Thyroid gland (tissue), 4 donors: ENCODE results near the gene LIMK2. TPM values are rescaled to one million over a fixed set of nuclear protein-coding genes. Genes with fewer than 3 reads are reported as not detected.

Source experiments
- DNase-seq, 2 donors: peaks; one replicate each; pipeline ENCODE4 v3.0.0-alpha.2; 2019
- H3K27ac ChIP-seq, 3 donors: fragments of 200-600 bp; sonication (generic); 1 replicate in 2 of 3; 2 replicates in 1 of 3; pipeline ENCODE4 v1.5.1; 2016 to 2019; ENCODE audit warnings: mild to moderate bottlenecking in 1 of 3, moderate library complexity in 1 of 3
- H3K27me3 ChIP-seq: fragments of 200-600 bp; sonication (generic); one replicate; pipeline ENCODE4 v1.5.1; 2019
- H3K36me3 ChIP-seq, 2 donors: fragments of 200-600 bp; sonication (generic); one replicate each; pipeline ENCODE4 v1.5.1; 2016 to 2019
- H3K4me1 ChIP-seq, 2 donors: fragments of 200-600 bp; sonication (generic); one replicate each; pipeline ENCODE4 v1.5.1; 2017 to 2019
- H3K4me3 ChIP-seq, 3 donors: fragments of 200-600 bp; sonication (generic); replicated peaks in 1 of 3; 1 replicate in 2 of 3; 2 replicates in 1 of 3; pipeline ENCODE4 v1.5.1; 2016; ENCODE audit warnings: mild to moderate bottlenecking in 1 of 3
- H3K9me3 ChIP-seq: fragments of 200-600 bp; sonication (generic); one replicate; pipeline ENCODE4 v1.5.1; 2017
- CTCF ChIP-seq, 6 experiments: fragments of 200-600 bp in 3 of 6; fragments of 450-650 bp in 3 of 6; sonication (generic) in 3 of 6; IDR thresholded peaks; one replicate each; pipeline ENCODE4 v1.5.1; 2016 to 2019; ENCODE audit warnings: antibody characterized with exemption in 6 of 6, mild to moderate bottlenecking in 2 of 6, inconsistent platforms in 1 of 6, moderate library complexity in 1 of 6
- POLR2A ChIP-seq, 2 donors: fragments of 450-650 bp; IDR thresholded peaks; one replicate each; pipeline ENCODE4 v1.6.1; 2017; ENCODE audit warnings: antibody characterized with exemption in 2 of 2, mild to moderate bottlenecking in 2 of 2, moderate library complexity in 1 of 2
- WGBS, 2 donors: methylation state at CpG; one replicate each; pipeline ENCODE4 v1.1.5; 2017; 5-methylcytosine and 5-hydroxymethylcytosine counted together
- intact Hi-C: fragments of 100-400 bp; cut with DNase I; formaldehyde crosslinking; loops from one replicate; pipeline ENCODE4 v1.15.1; 2023
- total RNA-seq, 4 donors: library from RNA; depleted of rRNA; stranded (reverse); fragments of >200 nt; gene quantifications; one replicate each; pipeline ENCODE4 v1.2.3, GENCODE V29; 2016

Gene LIMK2
- total RNA-seq, 4 donors from 2014 or later = 85.0 to 123 (median 99.4) TPM

- Histone ChIP-seq H3K9me3 (no peaks in the 10 kb centered on the region), H3K4me1 (peaks cover 45 to 75% of the 10 kb centered on the region in 2 donors), H3K27me3 (no peaks in the 10 kb centered on the region), H3K36me3 (no peaks in the 10 kb centered on the region), H3K4me3 (no peak overlapping the region), H3K27ac (no peak overlapping the region)
- TF ChIP-seq POLR2A (IDR thresholded peaks at IDR 0.05) (no peak), CTCF (IDR thresholded peaks at IDR 0.05) (no peak)
- DNase-seq = no peak
- 92 to 93% methylated on average over 6 of the region's 6 CpGs for WGBS, 2 donors
- intact Hi-C loops = no loop called here
Measured at GRCh38 chr22:31215018-31215535, 3.0 kb downstream of the LIMK2 start.

GRCh38 chr22:31218565-31219262, 6.6 kb downstream of the LIMK2 start:
- H3K4me1 ChIP-seq = peaks cover 56 to 76% of the 10 kb centered on the region in 2 donors
- intact Hi-C loops = no loop called here
- peak overlapping the region; percentile 75 to 88 (median 81) for H3K27ac ChIP-seq
- no peak for TF ChIP-seq CTCF (IDR thresholded peaks at IDR 0.05)
- no peak for TF ChIP-seq POLR2A (IDR thresholded peaks at IDR 0.05)
- no peaks in the 10 kb centered on the region for H3K9me3 ChIP-seq
- no peaks in the 10 kb centered on the region for H3K36me3 ChIP-seq
- H3K27me3 ChIP-seq = no peaks in the 10 kb centered on the region
- 50 to 53% methylated on average over 4 of the region's 4 CpGs for WGBS, 2 donors
- no peak overlapping the region for H3K4me3 ChIP-seq
- DNase-seq = peak; percentile 29 to 37

- DNase-seq = no peak
- Histone ChIP-seq H3K4me3 (no peak overlapping the region), H3K27me3 (no peaks in the 10 kb centered on the region), H3K9me3 (no peaks in the 10 kb centered on the region), H3K27ac (peak overlapping the region; percentile 35 to 81 (median 62)), H3K4me1 (peaks cover 79 to 85% of the 10 kb centered on the region in 2 donors), H3K36me3 (no peaks in the 10 kb centered on the region)
- WGBS, 2 donors = 93 to 97% methylated on average over 4 of the region's 4 CpGs
- intact Hi-C loops = no loop called here
- TF ChIP-seq CTCF (IDR thresholded peaks at IDR 0.05) (no peak), POLR2A (IDR thresholded peaks at IDR 0.05) (no peak)
Measured at GRCh38 chr22:31221084-31221483, 9.0 kb downstream of the LIMK2 start.

GRCh38 chr22:31222736-31223135, 10.6 kb downstream of the LIMK2 start:
- Histone ChIP-seq H3K4me1 (peaks cover 70 to 73% of the 10 kb centered on the region in 2 donors), H3K9me3 (no peaks in the 10 kb centered on the region)
- 89 to 91% methylated on average over 5 of the region's 5 CpGs for WGBS, 2 donors

More at GRCh38 chr22:31222736-31223135, 10.6 kb downstream of the LIMK2 start:
- Histone ChIP-seq H3K36me3 (no peaks in the 10 kb centered on the region), H3K4me3 (no peak overlapping the region), H3K27ac (peak overlapping the region; percentile 13 to 70 (median 63)), H3K27me3 (no peaks in the 10 kb centered on the region)
- DNase-seq = no peak
- intact Hi-C loops = no loop called here
- TF ChIP-seq CTCF (IDR thresholded peaks at IDR 0.05) = no peak
- no peak for TF ChIP-seq POLR2A (IDR thresholded peaks at IDR 0.05)
